Measurements from ENCODE around the gene ST3GAL6.

DNA sequence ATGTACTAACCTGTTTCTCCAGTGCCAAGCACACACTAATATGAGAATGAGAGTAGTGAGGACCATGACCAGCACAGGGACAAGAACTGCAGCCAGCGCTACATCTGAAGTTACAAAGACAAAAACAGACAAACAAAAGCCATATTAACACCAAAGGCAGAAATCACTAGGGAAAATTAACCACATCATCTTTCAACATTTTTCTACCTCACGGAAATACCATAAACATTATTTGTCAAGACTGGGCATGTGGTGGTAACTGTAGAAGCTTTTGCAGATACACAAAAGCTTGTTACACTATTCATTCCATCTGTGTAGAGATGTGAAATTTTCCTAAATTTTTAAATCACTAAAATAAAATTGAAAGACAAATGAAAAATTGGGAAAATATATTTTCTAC, 44.9 kb downstream of the ST3GAL6 start:
- TF ChIP-seq, protein P1, sequence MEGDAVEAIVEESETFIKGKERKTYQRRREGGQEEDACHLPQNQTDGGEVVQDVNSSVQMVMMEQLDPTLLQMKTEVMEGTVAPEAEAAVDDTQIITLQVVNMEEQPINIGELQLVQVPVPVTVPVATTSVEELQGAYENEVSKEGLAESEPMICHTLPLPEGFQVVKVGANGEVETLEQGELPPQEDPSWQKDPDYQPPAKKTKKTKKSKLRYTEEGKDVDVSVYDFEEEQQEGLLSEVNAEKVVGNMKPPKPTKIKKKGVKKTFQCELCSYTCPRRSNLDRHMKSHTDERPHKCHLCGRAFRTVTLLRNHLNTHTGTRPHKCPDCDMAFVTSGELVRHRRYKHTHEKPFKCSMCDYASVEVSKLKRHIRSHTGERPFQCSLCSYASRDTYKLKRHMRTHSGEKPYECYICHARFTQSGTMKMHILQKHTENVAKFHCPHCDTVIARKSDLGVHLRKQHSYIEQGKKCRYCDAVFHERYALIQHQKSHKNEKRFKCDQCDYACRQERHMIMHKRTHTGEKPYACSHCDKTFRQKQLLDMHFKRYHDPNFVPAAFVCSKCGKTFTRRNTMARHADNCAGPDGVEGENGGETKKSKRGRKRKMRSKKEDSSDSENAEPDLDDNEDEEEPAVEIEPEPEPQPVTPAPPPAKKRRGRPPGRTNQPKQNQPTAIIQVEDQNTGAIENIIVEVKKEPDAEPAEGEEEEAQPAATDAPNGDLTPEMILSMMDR (IDR thresholded peaks at IDR 0.05; ENCODE audit: poor library complexity), result no peak
- TF ChIP-seq EZH2 (IDR thresholded peaks at IDR 0.05; ENCODE audit: borderline replicate concordance), result no peak
